Hepatocyte (in vitro differentiated cells): ENCODE measurements around the gene SMPD2. TPM values are rescaled to one million over a fixed set of nuclear protein-coding genes. Genes with fewer than 3 reads are reported as not detected.
"Not testable (repeated sequence)": the region's sequence is repeated elsewhere in the genome, so short reads cannot be mapped to it uniquely, and the experiment has no call there.

Experiments
- DNase-seq: peaks from one replicate; pipeline ENCODE4 v3.0.0-alpha.2; 2016; ENCODE audit warnings: low spot score
- H2AFZ ChIP-seq: fragments of 200-600 bp; sonication (generic); 2 replicates; pipeline ENCODE4 v1.6.0; 2016; ENCODE audit warnings: antibody characterized with exemption, mild to moderate bottlenecking
- H3K27ac ChIP-seq: fragments of 200-600 bp; sonication (generic); 2 replicates; pipeline ENCODE4 v1.5.1; 2016; ENCODE audit warnings: mild to moderate bottlenecking
- H3K27me3 ChIP-seq: fragments of 200-600 bp; sonication (generic); 2 replicates; pipeline ENCODE4 v1.6.1; 2016
- H3K36me3 ChIP-seq: fragments of 200-600 bp; sonication (generic); replicated peaks from 2 replicates; pipeline ENCODE4 v1.5.1; 2016; ENCODE audit warnings: low read depth; ENCODE audit not compliant: insufficient read depth
- H3K4me1 ChIP-seq: fragments of 200-600 bp; sonication (generic); 2 replicates; pipeline ENCODE4 v1.5.1; 2016; ENCODE audit warnings: mild to moderate bottlenecking, moderate library complexity; ENCODE audit not compliant: insufficient read depth
- H3K4me2 ChIP-seq: fragments of 200-600 bp; sonication (generic); 2 replicates; pipeline ENCODE4 v1.6.0; 2016
- H3K4me3 ChIP-seq: fragments of 200-600 bp; sonication (generic); 2 replicates; pipeline ENCODE4 v1.5.1; 2016; ENCODE audit warnings: mild to moderate bottlenecking
- H3K79me2 ChIP-seq: fragments of 200-600 bp; sonication (generic); 2 replicates; pipeline ENCODE4 v1.6.0; 2017; ENCODE audit warnings: mild to moderate bottlenecking
- H3K9me2 ChIP-seq: fragments of 200-600 bp; sonication (generic); replicated peaks from 2 replicates; pipeline ENCODE4 v1.6.0; 2017; ENCODE audit warnings: mild to moderate bottlenecking; ENCODE audit not compliant: insufficient read depth
- H3K9me3 ChIP-seq: fragments of 200-600 bp; sonication (generic); 2 replicates; pipeline ENCODE4 v1.5.1; 2016; ENCODE audit warnings: low read depth, mild to moderate bottlenecking
- H4K20me1 ChIP-seq: fragments of 200-600 bp; sonication (generic); 2 replicates; pipeline ENCODE4 v1.6.0; 2016; ENCODE audit warnings: mild to moderate bottlenecking; ENCODE audit not compliant: insufficient read depth, poor library complexity, severe bottlenecking
- EZH2 ChIP-seq: fragments of 200-600 bp; sonication (generic); IDR thresholded peaks from 2 replicates; pipeline ENCODE4 v1.6.1; 2016; ENCODE audit warnings: antibody characterized with exemption, mild to moderate bottlenecking, borderline replicate concordance
- EZH2phosphoT487 ChIP-seq: fragments of 200-600 bp; sonication (generic); IDR thresholded peaks from one replicate; pipeline ENCODE4 v1.6.1; 2018; ENCODE audit warnings: antibody characterized with exemption, mild to moderate bottlenecking, low read depth, moderate library complexity; ENCODE audit not compliant: unreplicated experiment, severe bottlenecking
- WGBS: methylation state at CpG from one replicate; pipeline ENCODE4 v1.1.6; 2016; ENCODE audit warnings: low lambda C conversion rate; ENCODE audit errors: missing lambda C conversion rate; 5-methylcytosine and 5-hydroxymethylcytosine counted together
- polyA plus RNA-seq: library from polyadenylated mRNA; unstranded; fragments of >200 nt; fragmentation: Nextera tagmentation; extraction: Ambion mirVana; gene quantifications from 2 replicates; pipeline ENCODE4 v1.2.1, GENCODE V29; 2016
- total RNA-seq: library from RNA; depleted of rRNA; stranded (reverse); fragments of >200 nt; gene quantifications from 2 replicates; pipeline ENCODE4 v1.2.3, GENCODE V29; 2014
- TF ChIP-seq, protein P1 (sequence below): fragments of 200-600 bp; sonication (generic); IDR thresholded peaks from 2 replicates; pipeline ENCODE4 v1.5.1; 2016; ENCODE audit warnings: antibody characterized with exemption, mild to moderate bottlenecking; ENCODE audit not compliant: poor library complexity

The SMPD2 gene
- total and polyA plus RNA-seq, 2 experiments from 2014 or later, result 9.3 to 19.2 TPM

DNA sequence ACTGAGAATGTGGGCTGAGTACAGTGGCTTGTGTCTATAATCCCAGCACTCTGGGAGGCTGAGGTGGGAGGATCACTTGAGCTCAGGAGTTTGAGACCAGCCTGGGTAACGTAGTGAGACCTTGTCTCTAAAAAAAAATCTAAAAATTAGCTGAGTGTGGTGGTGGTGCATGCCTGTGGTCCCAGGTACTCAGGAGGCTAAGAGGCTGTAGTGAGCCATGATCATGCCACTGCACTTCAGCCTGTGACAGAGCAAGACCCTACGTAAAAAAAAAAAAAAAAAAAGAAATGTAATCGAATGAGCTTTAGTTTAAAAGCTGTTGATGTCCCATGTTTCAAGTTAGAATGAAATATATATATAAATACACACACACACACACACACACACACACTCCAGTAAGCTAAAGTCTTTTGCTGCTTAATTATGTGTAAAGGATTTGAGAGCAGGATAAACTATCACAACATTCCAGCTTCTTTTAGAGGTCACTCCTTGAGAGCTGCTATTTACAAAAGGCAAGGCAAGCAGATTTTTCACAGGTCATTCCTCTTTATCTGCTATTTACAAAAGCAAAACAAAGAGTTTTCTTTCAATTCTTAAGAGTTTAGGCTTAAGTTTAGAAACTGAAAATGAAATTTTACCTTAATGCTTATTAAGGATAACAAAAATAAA lies 19.8 kb downstream of the SMPD2 start:
- Histone ChIP-seq H3K9me2 (no peaks in the 10 kb centered on the region), H3K4me1 (peaks cover 4% of the 10 kb centered on the region), H3K36me3 (no peaks in the 10 kb centered on the region), H4K20me1 (no peaks in the 10 kb centered on the region), H3K27ac (peak overlapping the region; percentile 65), H3K27me3 (no peaks in the 10 kb centered on the region), H2AFZ (no peak overlapping the region), H3K79me2 (peaks cover 6% of the 10 kb centered on the region), H3K4me3 (no peak overlapping the region), H3K4me2 (peak overlapping the region; percentile 38), H3K9me3 (no peaks in the 10 kb centered on the region)
- TF ChIP-seq EZH2phosphoT487 (no peak), EZH2 (no peak)
- TF ChIP-seq, protein P1, sequence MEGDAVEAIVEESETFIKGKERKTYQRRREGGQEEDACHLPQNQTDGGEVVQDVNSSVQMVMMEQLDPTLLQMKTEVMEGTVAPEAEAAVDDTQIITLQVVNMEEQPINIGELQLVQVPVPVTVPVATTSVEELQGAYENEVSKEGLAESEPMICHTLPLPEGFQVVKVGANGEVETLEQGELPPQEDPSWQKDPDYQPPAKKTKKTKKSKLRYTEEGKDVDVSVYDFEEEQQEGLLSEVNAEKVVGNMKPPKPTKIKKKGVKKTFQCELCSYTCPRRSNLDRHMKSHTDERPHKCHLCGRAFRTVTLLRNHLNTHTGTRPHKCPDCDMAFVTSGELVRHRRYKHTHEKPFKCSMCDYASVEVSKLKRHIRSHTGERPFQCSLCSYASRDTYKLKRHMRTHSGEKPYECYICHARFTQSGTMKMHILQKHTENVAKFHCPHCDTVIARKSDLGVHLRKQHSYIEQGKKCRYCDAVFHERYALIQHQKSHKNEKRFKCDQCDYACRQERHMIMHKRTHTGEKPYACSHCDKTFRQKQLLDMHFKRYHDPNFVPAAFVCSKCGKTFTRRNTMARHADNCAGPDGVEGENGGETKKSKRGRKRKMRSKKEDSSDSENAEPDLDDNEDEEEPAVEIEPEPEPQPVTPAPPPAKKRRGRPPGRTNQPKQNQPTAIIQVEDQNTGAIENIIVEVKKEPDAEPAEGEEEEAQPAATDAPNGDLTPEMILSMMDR, result no peak
- no peak for DNase-seq
- 72% methylated on average over 3 of the region's 3 CpGs for WGBS

DNA sequence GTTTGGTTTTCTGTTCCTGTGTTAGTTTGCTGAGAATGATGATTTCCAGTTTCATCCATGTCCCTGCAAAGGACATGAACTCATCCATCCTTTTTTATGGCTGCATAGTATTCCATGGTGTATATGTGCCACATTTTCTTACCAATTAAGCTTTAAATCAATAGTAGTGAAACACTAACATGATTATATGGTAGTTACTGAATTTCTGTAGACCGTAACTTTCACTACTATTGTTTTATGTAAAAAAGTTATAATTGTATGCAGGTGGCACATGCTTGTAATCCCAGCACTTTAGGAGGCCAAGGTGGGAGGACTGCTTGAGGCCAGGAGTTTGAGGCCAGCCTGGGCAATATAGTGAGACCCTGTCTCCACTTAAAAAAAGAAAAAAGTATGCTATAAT lies 20.7 kb downstream of the SMPD2 start:
- H2AFZ ChIP-seq, DNase-seq, H3K9me2 ChIP-seq, H3K36me3 ChIP-seq, H3K4me1 ChIP-seq, H3K4me3 ChIP-seq, H3K79me2 ChIP-seq, H3K27me3 ChIP-seq, H4K20me1 ChIP-seq, H3K4me2 ChIP-seq, H3K9me3 ChIP-seq: not testable (repeated sequence)
- H3K27ac ChIP-seq, result peak overlapping the region; percentile 18
- 100% methylated on average over 1 of the region's 1 CpG for WGBS

DNA sequence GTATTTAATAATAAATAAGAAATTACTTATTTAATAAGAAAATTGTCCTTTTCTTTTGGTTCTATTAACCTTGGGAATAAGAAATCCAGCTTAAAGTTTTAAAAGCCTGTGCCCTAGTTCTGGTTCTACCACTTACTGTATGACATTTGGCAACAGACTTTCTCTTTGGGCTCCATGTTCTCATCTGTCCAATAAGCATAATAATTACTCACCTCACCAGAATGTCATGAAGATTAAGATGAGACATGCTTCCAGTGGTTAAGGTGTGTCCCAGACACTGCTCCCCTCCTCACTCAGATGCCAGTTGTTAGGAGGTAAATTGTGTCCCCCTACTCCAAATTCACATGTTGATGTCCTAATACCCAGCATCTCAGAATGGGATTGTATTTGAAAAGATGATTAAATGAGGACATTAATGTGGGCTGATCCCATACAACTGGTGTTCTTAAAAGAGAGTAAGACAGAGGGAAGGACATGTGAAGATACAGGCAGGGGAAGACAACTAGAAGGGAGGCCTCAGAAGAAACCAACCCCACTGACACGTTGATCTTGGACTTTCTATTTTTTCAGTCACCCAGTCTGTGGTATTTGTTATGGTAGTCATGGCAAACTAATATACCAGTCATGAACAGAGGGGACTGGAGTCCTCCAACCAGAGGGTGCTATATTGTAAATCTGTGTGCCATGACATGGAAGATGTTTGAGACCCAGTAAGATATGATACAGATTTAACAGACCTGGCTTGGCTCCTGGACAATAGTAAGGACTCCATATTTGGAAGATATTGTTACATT lies 21.4 kb downstream of the SMPD2 start:
- H3K9me2 ChIP-seq, result no peaks in the 10 kb centered on the region
- no peak overlapping the region for H3K4me2 ChIP-seq
- no peaks in the 10 kb centered on the region for H3K36me3 ChIP-seq
- H3K9me3 ChIP-seq, result no peaks in the 10 kb centered on the region
- no peak overlapping the region for H2AFZ ChIP-seq
- no peaks in the 10 kb centered on the region for H4K20me1 ChIP-seq
- 93% methylated on average over 1 of the region's 1 CpG for WGBS
- TF ChIP-seq EZH2phosphoT487 (no peak), EZH2 (no peak)
- TF ChIP-seq, protein P1, result no peak
- no peak overlapping the region for H3K27ac ChIP-seq
- no peaks in the 10 kb centered on the region for H3K27me3 ChIP-seq
- H3K4me1 ChIP-seq, result peaks cover 4% of the 10 kb centered on the region
- no peak overlapping the region for H3K4me3 ChIP-seq
- H3K79me2 ChIP-seq, result peaks cover 6% of the 10 kb centered on the region
- DNase-seq, result no peak

DNA sequence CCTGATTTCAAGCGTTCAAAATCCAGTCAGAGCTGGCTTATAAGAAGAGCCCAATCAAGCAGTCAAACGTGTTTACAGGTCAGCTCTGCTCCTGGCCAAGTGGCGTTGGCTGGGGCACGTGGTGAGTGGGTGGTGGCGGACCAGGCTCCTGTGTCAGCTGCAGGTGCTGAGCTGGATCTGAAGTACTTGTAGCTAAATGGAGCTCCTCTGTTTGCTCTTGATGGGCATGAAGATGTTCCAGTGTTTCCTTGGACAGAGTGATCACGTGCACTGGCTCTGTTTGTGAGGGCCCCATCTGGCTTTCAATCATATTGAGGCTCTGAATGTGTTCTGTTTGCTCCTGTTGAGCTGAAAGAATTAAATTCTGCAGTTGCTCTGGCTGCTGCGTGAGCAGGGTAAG lies 25.2 kb downstream of the SMPD2 start:
- Histone ChIP-seq H2AFZ (no peak overlapping the region), H4K20me1 (no peaks in the 10 kb centered on the region), H3K9me2 (no peaks in the 10 kb centered on the region), H3K4me2 (no peak overlapping the region), H3K4me1 (no peaks in the 10 kb centered on the region), H3K79me2 (peaks cover 6% of the 10 kb centered on the region), H3K27me3 (no peaks in the 10 kb centered on the region), H3K27ac (peak overlapping the region; percentile 67), H3K36me3 (no peaks in the 10 kb centered on the region), H3K4me3 (no peak overlapping the region), H3K9me3 (no peaks in the 10 kb centered on the region)
- TF ChIP-seq, protein P1, result no peak
- TF ChIP-seq EZH2 (no peak), EZH2phosphoT487 (no peak)
- 83% methylated on average over 7 of the region's 7 CpGs for WGBS
- DNase-seq, result no peak
